HepG2 (cell line): ENCODE measurements around the gene RNPEPL1.

Experiments
- MAX ChIP-seq: IDR thresholded peaks from 2 replicates; pipeline ENCODE4 v1.6.1; 2012; ENCODE audit warnings: inconsistent platforms
- PRDM15 ChIP-seq: sonication (generic); formaldehyde crosslinking; IDR thresholded peaks from 2 replicates; pipeline ENCODE4 v1.4.0; 2020; ENCODE audit warnings: missing genetic modification reagents
- RAD51 ChIP-seq: fragments of 450-650 bp; IDR thresholded peaks from 2 replicates; pipeline ENCODE4 v1.6.1; 2016; ENCODE audit warnings: borderline replicate concordance
- ZFP91 ChIP-seq: sonication (generic); formaldehyde crosslinking; IDR thresholded peaks from 2 replicates; pipeline ENCODE4 v1.9.0; 2022; ENCODE audit warnings: missing genetic modification reagents, mild to moderate bottlenecking, borderline replicate concordance
- ZNF407 ChIP-seq: sonication (generic); formaldehyde crosslinking; IDR thresholded peaks from one replicate; pipeline ENCODE4 v1.5.1; 2020; ENCODE audit warnings: mild to moderate bottlenecking, missing genetic modification reagents; ENCODE audit errors: not compliant biosample characterization

GRCh38 chr2:240591784-240592183 is 23.5 kb downstream of the RNPEPL1 start:
- TF ChIP-seq MAX (no peak), RAD51 (no peak), PRDM15 (CRISPR knock-in tag) (no peak), ZNF407 (CRISPR knock-in tag) (no peak), ZFP91 (CRISPR knock-in tag) (no peak)
